K562 (cell line): ENCODE measurements around the gene PCBD2. TPM values are rescaled to one million over a fixed set of nuclear protein-coding genes. Genes with fewer than 3 reads are reported as not detected.

ENCODE experiments used
- ATAC-seq: fragments of 200-7000 bp; cut with Tn5 transposase; 3 replicates; pipeline ENCODE4 v1.9.1; 2020; ENCODE audit warnings: moderate library complexity
- BruUV-seq: library from RNA; stranded (reverse); fragments of 400-500 nt; replicated peaks from 2 replicates; lab custom pipeline; 2021; lab: Mats Ljungman, UMichigan
- CTCF ChIA-PET: fragments of 300-600 bp; formaldehyde crosslinking; extraction: SDS; loops from one replicate; lab custom pipeline; 2021; ENCODE audit warnings: low intra/inter-chr PET ratio; lab: Yijun Ruan, JAX
- POLR2A ChIA-PET: fragments of 300-600, 350-650 bp; sonication (Branson Sonifier 250); formaldehyde crosslinking; extraction: SDS; loops from one replicate; lab custom pipeline; 2021; ENCODE audit warnings: antibody characterized with exemption, inconsistent platforms; lab: Yijun Ruan, JAX
- DNase-seq, 4 experiments: peaks; one replicate each; pipeline versions ENCODE4 v3.0.0 to v3.0.0-alpha.2; 2011 to 2018; ENCODE audit warnings: low spot score in 3 of 4, mixed read lengths in 3 of 4; ENCODE audit errors: extremely low read depth in 1 of 4
- FAIRE-seq: peaks from 2 replicates; lab custom pipeline; 2011; peaks lifted over from hg19 to GRCh38; lab: Jason Lieb, UNC
- H2AFZ ChIP-seq: 2 replicates; pipeline ENCODE4 v1.6.0; 2011; ENCODE audit warnings: low read depth, low read length, control low read depth, inconsistent platforms
- H3K27ac ChIP-seq: fragments of 200-600 bp; 3 replicates; pipeline ENCODE4 v1.8.0; 2011; ENCODE audit warnings: low read depth, mild to moderate bottlenecking, control low read depth, inconsistent platforms, low read length, moderate library complexity, mixed read lengths; ENCODE audit errors: extremely low read depth
- H3K27me3 ChIP-seq, 2 experiments: fragments of 300-600 bp in 1 of 2; 2 replicates in 1 of 2; 3 replicates in 1 of 2; pipeline versions ENCODE4 v1.6.0 to v1.8.0; 2011; ENCODE audit warnings: inconsistent platforms in 2 of 2, low read length in 2 of 2, mild to moderate bottlenecking in 1 of 2, mixed read lengths in 1 of 2, moderate library complexity in 1 of 2; ENCODE audit not compliant: control insufficient read depth in 2 of 2, insufficient read depth in 2 of 2
- H3K36me3 ChIP-seq: fragments of 300-600 bp; 3 replicates; pipeline ENCODE4 v1.8.0; 2011; ENCODE audit warnings: mild to moderate bottlenecking, low read length, inconsistent platforms; ENCODE audit not compliant: control insufficient read depth, insufficient read depth
- H3K4me1 ChIP-seq, 2 experiments: fragments of 200-600 bp in 1 of 2; replicated peaks in 1 of 2; 2 replicates in 1 of 2; 3 replicates in 1 of 2; pipeline versions ENCODE4 v1.5.1 to v1.8.0; 2011; ENCODE audit warnings: inconsistent platforms in 2 of 2, low read length in 2 of 2, mild to moderate bottlenecking in 1 of 2, mixed read lengths in 1 of 2, moderate library complexity in 1 of 2; ENCODE audit not compliant: control insufficient read depth in 2 of 2, insufficient read depth in 2 of 2
- H3K4me2 ChIP-seq: 2 replicates; pipeline ENCODE4 v1.6.1; 2011; ENCODE audit warnings: low read length, control low read depth, inconsistent platforms, mixed read lengths; ENCODE audit not compliant: insufficient read depth
- H3K4me3 ChIP-seq: fragments of 200-600 bp; sonication (generic), shearing (Covaris generic); 2 replicates; pipeline ENCODE4 v1.5.1; 2016; ENCODE audit warnings: control low read depth, inconsistent platforms
- H3K79me2 ChIP-seq: fragments of 200-600 bp; 3 replicates; pipeline ENCODE4 v1.8.0; 2011; ENCODE audit warnings: low read length, inconsistent platforms; ENCODE audit not compliant: control insufficient read depth, insufficient read depth
- H3K9ac ChIP-seq, 2 experiments: 2 replicates each; pipeline versions ENCODE4 v1.6.0 to v1.6.1; 2011; ENCODE audit warnings: low read depth in 2 of 2, low read length in 2 of 2, control low read depth in 1 of 2, inconsistent platforms in 1 of 2, mild to moderate bottlenecking in 1 of 2, mixed read lengths in 1 of 2; ENCODE audit not compliant: insufficient read depth in 1 of 2
- H3K9me1 ChIP-seq: one replicate; pipeline ENCODE4 v1.6.0; 2011; ENCODE audit warnings: inconsistent platforms, mild to moderate bottlenecking, low read length, moderate library complexity; ENCODE audit not compliant: control insufficient read depth, insufficient read depth
- H3K9me3 ChIP-seq: replicated peaks from 2 replicates; pipeline ENCODE4 v1.5.1; 2011; ENCODE audit warnings: low read depth, low read length, inconsistent platforms; ENCODE audit not compliant: control insufficient read depth, insufficient read depth
- H4K20me1 ChIP-seq: replicated peaks from 2 replicates; pipeline ENCODE4 v1.6.1; 2011; ENCODE audit warnings: low read length, inconsistent platforms, mixed read lengths; ENCODE audit not compliant: control insufficient read depth, insufficient read depth
- NR2C1 ChIP-seq, 2 experiments: fragments of 450-650 bp; IDR thresholded peaks; 2 replicates each; pipeline ENCODE4 v1.6.1; 2017; ENCODE audit warnings: mild to moderate bottlenecking in 2 of 2, antibody characterized with exemption in 1 of 2, inconsistent platforms in 1 of 2, missing compliant biosample characterization in 1 of 2, missing genetic modification characterization in 1 of 2
- NR2C2 ChIP-seq, 2 experiments: fragments of 200-800 bp in 1 of 2; sonication (Bioruptor generic) in 1 of 2; sonication (generic) in 1 of 2; formaldehyde crosslinking in 1 of 2; IDR thresholded peaks; 2 replicates each; pipeline versions ENCODE4 v1.6.1 to v1.8.0; 2016 to 2022; ENCODE audit warnings: mild to moderate bottlenecking in 1 of 2, missing compliant biosample characterization in 1 of 2, missing genetic modification characterization in 1 of 2, missing genetic modification reagents in 1 of 2
- POLR2H ChIP-seq: IDR thresholded peaks from 2 replicates; pipeline ENCODE4 v1.6.1; 2016; ENCODE audit warnings: missing genetic modification characterization, low read depth, mild to moderate bottlenecking, control low read depth, missing compliant biosample characterization, moderate library complexity
- RHOXF2B ChIP-seq: fragments of 250-450 bp; sonication (Bioruptor Pico); conservative IDR thresholded peaks from 2 replicates; pipeline ENCODE4 v1.5.1; 2021
- SIX5 ChIP-seq, 2 experiments: IDR thresholded peaks; 2 replicates each; pipeline ENCODE4 v1.6.1; 2011; ENCODE audit warnings: low read length in 2 of 2, borderline replicate concordance in 1 of 2, low read depth in 1 of 2, mild to moderate bottlenecking in 1 of 2, moderate library complexity in 1 of 2; ENCODE audit not compliant: insufficient read depth in 1 of 2
- SREBF1 ChIP-seq: fragments of 150-350 bp; IDR thresholded peaks from 2 replicates; pipeline ENCODE4 v1.6.1; 2014; ENCODE audit warnings: antibody characterized with exemption, low read depth, low read length, borderline replicate concordance
- SRSF3 ChIP-seq: fragments of 200-400 bp; formaldehyde crosslinking; IDR thresholded peaks from 2 replicates; pipeline ENCODE4 v1.6.1; 2016; ENCODE audit warnings: mild to moderate bottlenecking, low read length, moderate library complexity; ENCODE audit not compliant: insufficient read depth
- ZFPM2 ChIP-seq: fragments of 250-450 bp; sonication (Bioruptor Pico); IDR thresholded peaks from 2 replicates; pipeline ENCODE4 v1.5.1; 2022; ENCODE audit warnings: mild to moderate bottlenecking
- WGBS: fragments of 100-300 bp; shearing (Covaris generic); methylation state at CpG from one replicate; pipeline ENCODE4 v1.1.6; 2016; ENCODE audit warnings: low coverage, mixed read lengths; ENCODE audit not compliant: insufficient coverage; ENCODE audit errors: missing lambda C conversion rate; 5-methylcytosine and 5-hydroxymethylcytosine counted together
- in situ Hi-C: fragments of 300-500 bp; cut with MboI; formaldehyde crosslinking; loops from 4 replicates; pipeline ENCODE4 v1.15.0; 2018; ENCODE audit warnings: inconsistent platforms, mixed read lengths
- intact Hi-C: fragments of 100-400 bp; cut with micrococcal nuclease; formaldehyde crosslinking; loops from 2 replicates; pipeline ENCODE4 v1.14.2; 2022
- polyA plus RNA-seq, 8 experiments: library from polyadenylated mRNA; depleted of rRNA in 4 of 8; stranded (reverse) in 5 of 8; unstranded in 3 of 8; fragments of >200 nt; fragmentation: Nextera tagmentation in 2 of 8; fragmentation: Illumina TruSeq in 1 of 8; extraction: Ambion mirVana in 2 of 8; extraction: Trizol in 1 of 8; gene quantifications; 2 replicates each; pipeline versions ENCODE4 v1.2.1 to v1.2.3, GENCODE V29; 2011 to 2014; ENCODE audit warnings: inconsistent platforms in 1 of 8, missing spikeins in 1 of 8
- total RNA-seq, 7 experiments: library from RNA; depleted of rRNA in 6 of 7; stranded (reverse); fragments of >200 nt in 6 of 7; fragmentation: Illumina TruSeq in 2 of 7; extraction: Trizol in 2 of 7; gene quantifications; 2 replicates each; pipeline versions ENCODE4 v1.2.1 to v1.2.3, GENCODE V29; 2011 to 2021; ENCODE audit warnings: low replicate concordance in 1 of 7

Gene PCBD2
- total and polyA plus RNA-seq, 9 of the 15 experiments (the other 6 are each of a cell fraction or from before 2014, with no cell fraction given) = 5.2 to 13.8 (median 7.8) TPM

- TF ChIP-seq POLR2H (tag) = no peak
- TF ChIP-seq RHOXF2B (CRISPR knock-in tag) = no peak
- no peak for TF ChIP-seq SREBF1
- no peak for TF ChIP-seq ZFPM2 (CRISPR knock-in tag)
- H3K27me3 ChIP-seq = no peaks in the 10 kb centered on the region
- H3K4me1 ChIP-seq = no peaks in the 10 kb centered on the region
- no peak overlapping the region for H3K4me3 ChIP-seq
- ChIA-PET POLR2A (interaction anchor here (1.2 kb wide), 1 partner anchor 386 kb away, joined by 4 read pairs; no protein-coding TSS in a partner anchor), CTCF (no interaction called here)
- in situ Hi-C loops = no loop called here
- no peak overlapping the region for H3K27ac ChIP-seq
- H2AFZ ChIP-seq = no peak overlapping the region
- intact Hi-C loops = no loop called here
- no TSS peak for BruUV-seq
- no peak overlapping the region for H3K4me2 ChIP-seq
- H3K79me2 ChIP-seq = no peaks in the 10 kb centered on the region
- FAIRE-seq (no peak), ATAC-seq (no peak), DNase-seq (no peak)
- H3K36me3 ChIP-seq = peaks cover 22% of the 10 kb centered on the region
- no peaks in the 10 kb centered on the region for H3K9me3 ChIP-seq
- H3K9ac ChIP-seq = no peak overlapping the region
- H4K20me1 ChIP-seq = no peaks in the 10 kb centered on the region
- no peaks in the 10 kb centered on the region for H3K9me1 ChIP-seq
These were observed 58.2 kb downstream of the PCBD2 start for GRCh38 chr5:134963098-134963497.

GRCh38 chr5:134964359-134965270 is 59.7 kb downstream of the PCBD2 start:
- no peak overlapping the region for H3K4me3 ChIP-seq
- TF ChIP-seq NR2C2 (CRISPR knock-in tag; IDR thresholded peaks at IDR 0.05) (no peak), NR2C2 (tag; IDR thresholded peaks at IDR 0.05) (peak; percentile 62; the same call in 1 of the 2 replicates), NR2C1 (IDR thresholded peaks at IDR 0.05) (peak; percentile 83), NR2C1 (tag; IDR thresholded peaks at IDR 0.05) (peak; percentile 81), SIX5 (IDR thresholded peaks at IDR 0.05; ENCODE audit: borderline replicate concordance in 1 of 2, insufficient read depth in 1 of 2, low read depth in 1 of 2, low read length in 2 of 2) (no peak), SRSF3 (no peak)
- TF ChIP-seq, all 486 proteins: peak for 2
- Histone ChIP-seq H3K4me1 (no peaks in the 10 kb centered on the region), H3K9me3 (no peaks in the 10 kb centered on the region), H3K27ac (no peak overlapping the region), H4K20me1 (no peaks in the 10 kb centered on the region), H3K9ac (no peak overlapping the region), H3K79me2 (no peaks in the 10 kb centered on the region), H3K36me3 (peaks cover 15% of the 10 kb centered on the region; the same call in 2 of the 3 replicates), H3K9me1 (no peaks in the 10 kb centered on the region), H2AFZ (no peak overlapping the region), H3K27me3 (no peaks in the 10 kb centered on the region), H3K4me2 (no peak overlapping the region)
- ChIA-PET CTCF (no interaction called here), POLR2A (interaction anchor here (1.2 to 1.5 kb wide), 2 partner anchors 11 kb away, joined by 3 to 4 read pairs; no protein-coding TSS in a partner anchor)
- BruUV-seq = no TSS peak
- in situ Hi-C loops (no loop called here), intact Hi-C loops (no loop called here)
- ATAC-seq (no peak), FAIRE-seq (no peak), DNase-seq (no peak)
- 86% methylated on average over 12 of the region's 12 CpGs for WGBS
